Measurements from ENCODE around the gene PTTG1IP2. TPM values are rescaled to one million over a fixed set of nuclear protein-coding genes. Genes with fewer than 3 reads are reported as not detected.
"Not testable (repeated sequence)": the region's sequence is repeated elsewhere in the genome, so short reads cannot be mapped to it uniquely, and the experiment has no call there.

The PTTG1IP2 gene
- not detected for total RNA-seq

GRCh38 chr7:90469554-90469953 lies at the start of gene PTTG1IP2:
TSS of gene PTTG1IP2 (plus strand) at chr7:90469639. CDS start at chr7:90469787, 148 bp downstream.
- no peak for ATAC-seq

GRCh38 chr7:90421651-90422050 lies 47.8 kb upstream of the PTTG1IP2 start:
- ATAC-seq, result no peak

GRCh38 chr7:90424720-90425119 lies 44.7 kb upstream of the PTTG1IP2 start:
- ATAC-seq, result no peak

GRCh38 chr7:90425376-90425775 lies 44.1 kb upstream of the PTTG1IP2 start:
- peak; percentile 92 for ATAC-seq

- ATAC-seq, result peak; percentile 66
Observed at GRCh38 chr7:90430614-90431460, 38.6 kb upstream of the PTTG1IP2 start.

- peak; percentile 86 for ATAC-seq
Observed at GRCh38 chr7:90432752-90433151, 36.7 kb upstream of the PTTG1IP2 start.

- ATAC-seq, result peak; percentile 92
Observed at GRCh38 chr7:90433221-90433620, 36.2 kb upstream of the PTTG1IP2 start.

- ATAC-seq, result no peak
Observed at GRCh38 chr7:90445633-90446032, 23.8 kb upstream of the PTTG1IP2 start.

- no peak for ATAC-seq
Observed at GRCh38 chr7:90446137-90446899, 23.1 kb upstream of the PTTG1IP2 start.

GRCh38 chr7:90453259-90453891 lies 16.1 kb upstream of the PTTG1IP2 start:
- no peak for ATAC-seq

- ATAC-seq, result no peak
Observed at GRCh38 chr7:90453931-90454330, 15.5 kb upstream of the PTTG1IP2 start.

- no peak for ATAC-seq
Observed at GRCh38 chr7:90455163-90456030, 14.0 kb upstream of the PTTG1IP2 start.

- no peak for ATAC-seq
Observed at GRCh38 chr7:90458104-90458503, 11.3 kb upstream of the PTTG1IP2 start.

GRCh38 chr7:90459888-90460287 lies 9.6 kb upstream of the PTTG1IP2 start:
- ATAC-seq, result no peak

GRCh38 chr7:90461219-90461618 lies 8.2 kb upstream of the PTTG1IP2 start:
- no peak for ATAC-seq

- not testable (repeated sequence) for ATAC-seq
Observed at GRCh38 chr7:90463151-90463628, 6.2 kb upstream of the PTTG1IP2 start.

- ATAC-seq, result no peak
Observed at GRCh38 chr7:90465816-90466215, 3.6 kb upstream of the PTTG1IP2 start.

- ATAC-seq, result no peak
Observed at GRCh38 chr7:90472805-90473540, 3.5 kb downstream of the PTTG1IP2 start.

GRCh38 chr7:90473814-90474213 lies 4.4 kb downstream of the PTTG1IP2 start:
- peak; percentile 74 for ATAC-seq

- peak; percentile 73 for ATAC-seq
Observed at GRCh38 chr7:90474284-90475210, 5.1 kb downstream of the PTTG1IP2 start.

All from esophagus mucosa (tissue), 1 donor.